Stimulated activated CD4-positive, alpha-beta T cell treated with anti-CD3 and anti-CD28 coated beads, TNF-alpha, amount 100 ng/mL, for 48 hours (primary cell): ENCODE results near the gene EVI5.
A peak's percentile ranks its signal among the peaks of the same experiment; 100 is the strongest.

Experiments used
- DNase-seq, 3 donors: peaks; one replicate each; pipeline ENCODE4 v3.0.0-alpha.2; 2020; ENCODE audit warnings: low read depth in 3 of 3

Gene EVI5

DNA sequence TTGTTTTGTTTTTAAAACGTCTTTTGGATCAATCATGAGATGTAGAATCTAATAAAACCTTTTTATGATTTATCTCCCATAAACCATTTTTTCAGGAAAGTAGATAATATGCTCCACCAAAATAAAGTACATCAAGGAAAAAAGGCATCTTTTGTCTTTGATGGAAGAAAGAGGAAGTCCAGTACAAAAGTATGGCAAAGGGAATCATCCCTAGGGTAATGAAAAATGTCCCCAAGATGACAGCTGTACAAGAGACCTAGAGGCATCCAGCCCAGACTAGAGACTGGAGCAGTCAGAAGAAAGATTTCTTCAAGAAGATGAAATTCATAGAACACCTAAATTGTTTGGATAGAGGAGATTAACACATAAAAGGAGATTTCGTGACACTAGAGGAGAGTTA, 265.9 kb downstream of the EVI5 start:
- DNase-seq: no peak

DNA sequence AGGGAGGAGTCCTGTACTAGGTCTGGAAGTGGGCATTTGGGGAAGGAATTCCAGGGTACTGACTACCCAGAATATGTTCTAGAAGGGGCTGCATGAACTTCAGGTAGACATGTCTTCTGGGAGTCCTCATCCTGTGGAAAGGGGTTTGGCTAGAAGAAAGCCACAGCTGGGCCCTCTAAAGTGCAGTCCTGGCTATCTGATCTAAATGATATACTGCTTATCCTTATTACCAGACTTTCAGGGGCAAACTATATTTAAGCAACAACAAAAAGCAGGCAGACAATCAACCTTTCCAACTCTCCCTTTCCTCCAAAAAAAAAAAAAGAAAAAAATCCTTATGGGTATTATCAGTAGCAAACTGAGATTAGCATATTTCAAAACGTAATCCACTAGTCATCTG, 268.3 kb downstream of the EVI5 start:
- no peak for DNase-seq

DNA sequence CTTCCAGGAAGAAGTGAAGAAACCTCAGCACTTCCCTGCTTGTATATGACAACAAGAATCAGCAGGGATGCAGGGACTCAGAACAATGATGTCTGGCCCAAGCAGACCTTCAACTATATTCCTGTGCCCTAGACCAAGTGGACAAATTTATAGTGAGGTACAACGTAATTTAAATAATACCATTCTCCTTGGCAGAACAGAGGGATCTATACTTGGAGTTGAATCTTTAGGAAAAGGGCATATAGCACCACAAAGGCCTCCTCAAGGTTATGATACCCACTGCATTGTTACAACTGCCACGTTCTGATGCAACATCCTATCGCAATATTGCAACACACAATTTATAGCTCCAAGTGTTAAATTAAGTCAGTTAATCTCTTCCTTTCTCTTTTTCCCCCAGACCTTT, 269.1 kb downstream of the EVI5 start:
- DNase-seq: no peak

GRCh38 chr1:92511541-92511940, 273.4 kb downstream of the EVI5 start:
- no peak for DNase-seq

DNA sequence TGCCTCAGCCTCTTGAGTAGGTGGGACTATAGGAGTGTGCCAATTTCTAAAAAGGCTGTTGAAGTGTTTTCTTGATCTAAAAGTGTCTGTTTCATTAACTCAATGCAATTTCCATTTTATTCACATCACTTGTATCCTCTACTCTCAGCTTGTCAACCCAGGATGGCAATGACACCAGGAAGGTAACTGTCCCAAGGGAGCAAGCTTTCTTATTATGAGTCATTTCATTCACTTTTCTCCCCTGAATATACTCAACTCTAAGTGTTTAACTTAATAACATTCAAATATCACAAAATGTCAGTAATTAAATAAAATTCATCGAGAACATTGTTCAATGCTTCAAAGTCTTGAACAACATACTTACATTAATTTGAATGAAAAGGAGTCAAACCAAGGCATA, 275.3 kb downstream of the EVI5 start:
- DNase-seq: no peak

DNA sequence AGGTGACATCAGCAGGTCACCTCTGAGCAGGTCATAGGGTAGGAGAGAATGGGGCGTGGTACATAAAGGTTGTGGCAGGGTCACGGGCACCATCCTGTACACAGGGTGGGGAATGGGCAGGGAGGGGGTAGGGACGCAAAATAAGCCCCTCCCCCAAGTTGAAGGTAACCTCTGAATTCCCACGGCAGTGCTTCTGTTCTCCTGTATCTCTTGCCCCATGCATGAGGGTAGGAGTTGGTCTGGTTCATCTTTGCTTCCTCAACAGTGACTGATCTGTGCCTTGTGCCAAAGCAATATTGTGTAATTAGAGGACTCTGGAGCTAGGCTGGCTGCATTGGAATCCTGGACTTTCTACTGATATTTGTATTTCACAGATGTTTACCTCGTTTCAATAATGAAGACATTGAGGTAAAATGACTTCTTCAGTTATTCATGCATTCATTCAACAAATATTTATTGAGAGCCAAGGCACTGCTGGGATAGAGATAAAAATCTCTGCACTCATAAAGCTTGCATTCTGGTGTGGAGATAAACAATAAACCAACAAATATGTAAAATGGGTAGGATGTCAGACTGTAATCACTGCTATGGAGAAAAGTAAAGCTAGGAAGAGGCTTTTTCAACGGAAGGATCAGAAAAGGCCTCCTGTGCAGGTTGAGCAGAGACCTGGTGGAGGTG, 279.8 kb downstream of the EVI5 start:
- no peak for DNase-seq

DNA sequence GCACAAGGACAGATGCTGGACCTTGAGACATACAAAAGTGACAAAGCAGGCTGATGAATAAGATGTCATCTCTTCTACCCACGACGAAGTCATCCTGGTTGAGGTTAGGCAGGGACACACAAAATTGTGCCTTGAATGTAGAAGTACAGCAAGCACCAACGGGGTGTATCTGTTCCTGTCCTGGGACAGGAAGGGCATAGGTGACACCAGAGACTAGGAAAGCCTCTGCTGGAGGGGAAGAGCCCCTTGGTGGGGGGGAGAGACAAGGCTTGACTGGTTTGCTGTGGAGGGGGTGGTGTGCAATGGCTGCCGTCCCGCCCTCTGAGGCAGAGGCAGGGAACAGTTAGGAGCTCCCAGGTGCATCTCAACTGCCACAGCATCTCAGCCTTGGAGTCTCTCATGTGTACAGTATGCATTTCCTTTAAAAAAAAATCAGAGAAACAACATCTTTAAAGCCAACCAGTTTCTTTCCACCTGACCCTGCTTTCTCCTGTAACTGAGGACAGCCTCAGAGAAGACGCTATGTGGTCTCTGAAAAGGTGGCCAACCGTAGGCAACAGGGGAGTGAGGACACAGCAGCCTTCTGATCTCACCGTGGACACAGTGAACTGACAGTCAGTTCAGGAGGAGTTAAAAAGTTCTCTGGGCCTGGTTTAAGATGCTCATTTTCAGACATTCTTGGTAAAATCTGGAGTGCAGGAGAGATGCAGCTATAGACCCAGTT, 280.5 kb downstream of the EVI5 start:
- no peak for DNase-seq

DNA sequence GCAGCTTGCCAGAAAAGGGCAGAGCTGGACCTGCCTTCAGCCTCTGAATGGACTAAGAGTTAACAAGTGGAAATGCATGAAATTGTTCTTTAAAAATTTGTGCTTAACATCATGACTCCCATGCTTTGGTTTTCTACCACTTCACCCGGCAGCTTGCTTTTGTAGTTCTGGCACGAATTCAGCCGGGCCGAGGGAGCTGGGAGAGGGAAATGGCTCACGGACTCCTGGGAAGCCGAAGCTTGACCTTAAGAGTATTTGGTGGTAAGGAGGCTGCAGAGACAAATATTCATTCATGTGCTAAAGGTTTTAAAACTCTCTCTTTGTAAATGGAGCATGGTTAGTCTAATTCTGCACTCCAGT, 281.0 kb downstream of the EVI5 start:
- no peak for DNase-seq

- no peak for DNase-seq
Measured at GRCh38 chr1:92503043-92503925, 281.6 kb downstream of the EVI5 start.

DNA sequence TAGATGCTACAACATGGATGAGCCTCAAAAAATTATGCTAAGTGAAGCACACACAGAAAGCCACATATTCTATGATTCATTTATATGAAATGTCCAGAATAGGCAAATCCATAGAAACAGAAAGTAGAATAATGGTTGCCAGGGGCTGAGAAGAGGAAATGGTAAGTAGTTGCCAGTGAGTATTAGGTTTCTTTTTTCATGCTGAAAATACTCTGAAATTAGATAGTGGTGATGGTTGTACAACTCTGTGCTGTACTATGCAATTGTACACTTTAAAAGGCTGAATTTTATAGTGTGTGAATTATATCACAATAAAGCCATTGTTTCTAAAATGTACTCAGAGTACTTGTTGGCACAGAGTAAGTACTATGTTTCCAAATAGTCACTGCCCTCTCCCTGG, 282.7 kb downstream of the EVI5 start:
- no peak for DNase-seq

DNA sequence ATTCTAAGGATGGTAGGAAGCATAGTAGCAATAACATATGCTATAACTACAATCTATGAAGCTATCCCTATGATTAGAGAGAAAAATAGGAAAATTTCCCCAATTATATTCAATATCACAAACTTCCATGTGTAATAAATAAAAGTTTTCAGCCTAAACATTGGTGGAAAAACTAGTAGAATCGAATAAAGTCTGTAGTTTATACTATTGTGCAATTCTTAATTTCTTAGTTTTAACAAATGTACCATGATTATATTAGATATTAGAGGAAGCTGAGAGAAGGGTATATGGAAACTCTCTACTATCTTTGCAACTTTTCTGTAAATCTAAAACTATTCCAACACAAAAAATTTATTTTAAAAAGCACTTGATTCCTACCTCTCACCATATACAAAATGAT, 284.4 kb downstream of the EVI5 start:
- no peak for DNase-seq

DNA sequence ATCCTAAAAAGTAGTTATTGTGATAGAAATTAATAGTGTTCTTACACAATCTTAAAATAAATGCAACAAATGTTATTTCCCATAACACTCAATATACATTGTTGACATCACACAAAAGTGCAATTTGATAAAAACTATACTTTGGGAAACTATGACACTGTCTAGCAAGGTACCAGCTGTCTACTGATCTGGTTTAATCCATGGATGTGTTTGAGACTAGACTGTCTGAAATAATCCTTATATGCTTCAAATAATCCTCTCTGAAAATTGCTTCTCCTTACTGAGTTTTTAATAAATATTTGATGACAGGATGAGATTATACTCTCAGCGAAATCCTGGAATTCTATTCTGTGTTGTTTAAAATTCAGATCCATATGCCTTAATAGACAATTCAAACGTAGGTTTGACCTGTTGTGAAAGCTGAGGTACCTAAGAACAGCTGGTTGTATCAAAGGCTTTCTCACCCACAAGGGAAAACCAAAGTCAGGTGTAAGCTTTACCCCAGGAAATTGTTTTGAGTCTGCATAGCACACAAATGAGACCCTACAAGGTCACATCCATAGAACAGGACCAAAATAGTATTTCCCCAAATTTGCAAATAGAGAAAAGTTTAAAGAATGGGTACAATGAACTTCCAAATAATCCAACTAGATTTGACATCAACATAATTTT, 289.4 kb downstream of the EVI5 start:
- no peak for DNase-seq

GRCh38 chr1:92494485-92495141, 290.3 kb downstream of the EVI5 start:
- no peak for DNase-seq

- DNase-seq: no peak
Measured at GRCh38 chr1:92493139-92493538, 291.8 kb downstream of the EVI5 start.

- DNase-seq: no peak
Measured at GRCh38 chr1:92488832-92489231, 296.1 kb downstream of the EVI5 start.

- DNase-seq: no peak
Measured at GRCh38 chr1:92488416-92488815, 296.5 kb downstream of the EVI5 start.

DNA sequence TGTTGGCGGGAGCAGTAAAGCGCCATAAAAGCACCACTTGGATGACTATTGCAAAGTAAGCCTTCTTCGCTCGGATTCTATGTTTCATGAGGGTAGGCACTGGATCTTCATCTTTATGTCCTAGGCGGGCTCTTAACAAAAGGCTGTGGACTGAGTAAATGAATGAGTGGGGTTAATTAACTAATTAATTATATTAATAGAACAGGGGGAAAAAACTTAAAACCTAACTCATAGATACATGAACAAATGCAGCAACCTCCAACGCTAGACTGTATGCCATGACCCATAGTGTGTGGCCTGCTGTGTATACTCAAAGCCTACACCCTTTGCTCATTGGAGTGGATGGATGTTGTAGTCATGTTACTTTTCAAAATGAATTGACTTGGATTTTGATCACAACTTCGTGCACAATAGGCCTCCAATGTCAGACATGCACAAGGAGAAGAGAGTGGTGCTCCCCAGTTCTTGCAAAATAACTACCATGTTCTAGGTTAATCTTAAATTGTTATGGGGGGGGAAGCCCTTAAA, 297.8 kb downstream of the EVI5 start:
- DNase-seq: no peak

DNA sequence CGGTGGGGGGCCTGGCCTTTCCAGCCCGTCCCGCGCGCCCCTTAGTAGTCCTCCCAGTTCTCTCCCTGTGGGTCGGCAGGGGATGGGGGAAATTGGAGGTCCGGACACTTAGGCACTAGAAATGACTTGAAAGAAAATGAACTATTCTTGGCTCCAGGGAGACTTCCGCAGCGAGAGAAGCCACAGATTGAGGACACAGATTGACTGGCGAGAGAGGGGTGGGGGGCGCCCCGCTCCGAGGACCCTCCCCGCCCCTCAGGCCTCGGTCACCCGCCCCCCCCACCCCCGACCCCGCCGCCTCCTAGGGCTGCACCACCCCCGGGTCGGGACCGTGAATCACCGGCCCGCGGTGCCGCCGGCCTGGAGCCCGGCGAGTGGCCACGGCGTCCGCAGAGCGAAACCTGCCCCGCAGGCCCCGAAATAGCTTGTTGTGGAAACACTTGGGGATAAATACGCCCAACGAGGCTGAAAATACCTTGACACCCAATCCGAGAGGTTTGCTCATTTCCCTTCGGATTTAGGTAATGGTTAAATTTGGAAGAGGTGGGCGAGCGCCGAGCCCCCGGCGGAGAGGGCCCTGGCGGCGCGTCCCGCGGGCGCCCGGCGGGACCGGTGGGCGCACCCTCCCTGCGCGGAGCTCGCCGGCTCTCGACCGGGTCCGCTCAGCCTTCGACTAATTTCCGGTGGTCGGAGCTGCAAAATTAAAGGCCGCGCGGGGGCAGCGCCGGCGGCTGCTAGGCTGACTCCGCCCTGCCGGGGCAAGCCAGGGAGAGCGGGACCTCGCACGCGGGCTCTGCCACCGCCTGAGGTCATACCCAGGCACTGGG, 298.4 kb downstream of the EVI5 start, which contains the start of gene GFI1:
TSS of gene GFI1 (minus strand) at position 675 of the 827 bp plus-strand sequence. CDS start 3,438 bp downstream, outside the sequence.
- DNase-seq: peak; percentile 62 to 80 (median 73)

- peak; percentile 78 to 88 (median 87) for DNase-seq
Measured at GRCh38 chr1:92485381-92486250, 299.3 kb downstream of the EVI5 start.
